Heart right ventricle (tissue), 16 donors: ENCODE measurements around the gene OR51A7. TPM values are rescaled to one million over a fixed set of nuclear protein-coding genes. Genes with fewer than 3 reads are reported as not detected.
"Not testable (repeated sequence)": the region's sequence is repeated elsewhere in the genome, so short reads cannot be mapped to it uniquely, and the experiment has no call there.

Source experiments
- ATAC-seq, 8 donors: fragments of 200-7000 bp; cut with Tn5 transposase; one replicate each; pipeline ENCODE4 v1.9.1; 2020; ENCODE audit warnings: mild to moderate bottlenecking in 8 of 8, moderate library complexity in 8 of 8, moderate number of reproducible peaks in 1 of 8
- DNase-seq, 2 donors: peaks; one replicate each; pipeline ENCODE4 v3.0.0-alpha.2; 2020
- H3K27ac ChIP-seq, 10 donors: fragments of 200-600 bp; sonication (generic) in 2 of 10; one replicate each; pipeline versions ENCODE4 v1.5.0 to v1.8.0; 2020 to 2022; ENCODE audit warnings: mild to moderate bottlenecking in 3 of 10
- H3K27me3 ChIP-seq, 7 donors: fragments of 200-600 bp; one replicate each; pipeline ENCODE4 v1.8.0; 2021 to 2022; ENCODE audit warnings: mild to moderate bottlenecking in 2 of 7
- H3K36me3 ChIP-seq, 9 donors: fragments of 200-600 bp; sonication (generic) in 1 of 9; one replicate each; pipeline versions ENCODE4 v1.5.0 to v1.8.0; 2020 to 2022; ENCODE audit warnings: mild to moderate bottlenecking in 2 of 9
- H3K4me1 ChIP-seq, 9 donors: fragments of 200-600 bp; sonication (generic) in 1 of 9; one replicate each; pipeline versions ENCODE4 v1.5.0 to v1.8.0; 2020 to 2022; ENCODE audit warnings: mild to moderate bottlenecking in 4 of 9
- H3K4me3 ChIP-seq, 10 donors: fragments of 200-600 bp; sonication (generic) in 2 of 10; one replicate each; pipeline versions ENCODE4 v1.5.0 to v1.8.0; 2020 to 2022; ENCODE audit warnings: mild to moderate bottlenecking in 7 of 10, moderate library complexity in 2 of 10
- H3K9me3 ChIP-seq, 11 donors: fragments of 200-600 bp in 10 of 11; sonication (generic) in 2 of 11; one replicate each; pipeline versions ENCODE4 v1.5.0 to v1.8.0; 2013 to 2022; ENCODE audit warnings: mild to moderate bottlenecking in 2 of 11, control low read depth in 1 of 11, moderate library complexity in 1 of 11
- WGBS, 2 donors: extraction: QIAGEN DNeasy Blood & Tissue Kit; methylation state at CpG; one replicate each; pipeline ENCODE4 v1.1.7; 2013; ENCODE audit warnings: inconsistent platforms in 1 of 2; 5-methylcytosine and 5-hydroxymethylcytosine counted together
- intact Hi-C, 10 donors: fragments of 100-400 bp; cut with DNase I; formaldehyde crosslinking; loops; one replicate each; pipeline versions ENCODE4 v1.11.1 to v1.14.2; 2022
- polyA plus RNA-seq, 2 donors: library from polyadenylated mRNA; stranded (reverse); fragments of 200-250 nt; gene quantifications; one replicate each; pipeline ENCODE4 v1.2.3, GENCODE V29; 2013
- total RNA-seq, 10 donors: library from RNA; stranded (reverse); fragmentation: NEBNext Ultra II Directional in 3 of 10; extraction: Animal tissue kit (Norgen Biotek cat#: 25700) in 3 of 10; gene quantifications; one replicate each; pipeline versions ENCODE4 v1.2.1 to v1.2.4, GENCODE V29; 2021 to 2023
- TF ChIP-seq, protein P1 (sequence below), 9 donors: fragments of 200-600 bp; sonication (generic) in 2 of 9; IDR thresholded peaks; one replicate each; pipeline versions ENCODE4 v1.5.0 to v1.8.0; 2021 to 2022; ENCODE audit warnings: antibody characterized with exemption in 9 of 9, mild to moderate bottlenecking in 5 of 9, moderate library complexity in 1 of 9
- donor health status: Arrhythmogenic right ventricular cardiomyopathy.
- donor health status: ischemic (EF 13 %, LVEDD 7.1; RV severe dilation, severe dysfunction).
- donor health status: healthy with polysubstance abuse.
- donor health status: DM: no; HTN: yes; CAD: no.
- donor health status: DM: no; HTN: no; CAD: no.
- donor health status: ischemic (EF 25% LVEDD 6.9; RV normal size, moderate dysfunction).
- donor health status: ischemic (EF 25% LVEDD 5.7; RV mildly dilated, moderate dysfunction).
- donor health status: healthy.
- donor health status: DM: yes; HTN: yes; CAD: no.
- donor health status: Ischemic cardiomyopathy.
- donor health status: ischemic (EF 35%, LVEDD 5.7; RV mildly dilated, moderate dysfunction).
- donor health status: nonischemic (EF 11% LVEDD 7.7; RV severe dilation, severe dysfunction).
- donor health status: DM: yes; HTN: yes; CAD: no.
- donor health status: PGD.
- donor health status: ischemic (EF 29% LVEDD 5.4; RV normal size, mild dysfunction).
- donor health status: nonischemic (EF 23%, LVEDD 6.1; RV moderate dilation, normal function).

OR51A7 gene
- total and polyA plus RNA-seq, 12 donors: not detected

DNA sequence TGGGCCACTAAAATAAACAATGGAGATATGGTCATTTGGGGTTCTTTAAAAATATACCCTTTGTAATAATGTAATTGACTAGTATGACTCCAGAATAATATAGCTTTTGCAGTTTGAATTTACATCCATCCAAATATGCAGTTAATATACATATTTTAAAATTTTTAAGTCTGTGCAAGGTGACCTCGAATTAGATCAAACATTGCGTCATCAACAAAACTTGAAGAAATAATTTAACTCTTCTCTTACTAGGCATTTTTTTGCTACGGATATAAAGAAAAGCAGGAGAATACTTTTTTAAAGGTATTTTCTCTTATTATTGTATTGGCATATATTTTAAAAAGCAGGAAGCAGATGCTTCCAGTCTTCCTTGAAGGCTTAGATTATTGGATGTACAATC, 33.2 kb downstream of the OR51A7 start:
- H3K27me3 ChIP-seq: peaks cover 0 to 3% (median 0%) of the 10 kb centered on the region in 7 donors
- H3K4me3 ChIP-seq: no peak overlapping the region
- H3K4me1 ChIP-seq: no peaks in the 10 kb centered on the region
- WGBS, 2 donors: 78 to 83% methylated on average over 3 of the region's 3 CpGs
- H3K9me3 ChIP-seq: peaks cover 0 to 4% (median 0%) of the 10 kb centered on the region in 11 donors
- no peak overlapping the region for H3K27ac ChIP-seq
- H3K36me3 ChIP-seq: no peaks in the 10 kb centered on the region
- DNase-seq (no peak), ATAC-seq (no peak)
- TF ChIP-seq, protein P1, sequence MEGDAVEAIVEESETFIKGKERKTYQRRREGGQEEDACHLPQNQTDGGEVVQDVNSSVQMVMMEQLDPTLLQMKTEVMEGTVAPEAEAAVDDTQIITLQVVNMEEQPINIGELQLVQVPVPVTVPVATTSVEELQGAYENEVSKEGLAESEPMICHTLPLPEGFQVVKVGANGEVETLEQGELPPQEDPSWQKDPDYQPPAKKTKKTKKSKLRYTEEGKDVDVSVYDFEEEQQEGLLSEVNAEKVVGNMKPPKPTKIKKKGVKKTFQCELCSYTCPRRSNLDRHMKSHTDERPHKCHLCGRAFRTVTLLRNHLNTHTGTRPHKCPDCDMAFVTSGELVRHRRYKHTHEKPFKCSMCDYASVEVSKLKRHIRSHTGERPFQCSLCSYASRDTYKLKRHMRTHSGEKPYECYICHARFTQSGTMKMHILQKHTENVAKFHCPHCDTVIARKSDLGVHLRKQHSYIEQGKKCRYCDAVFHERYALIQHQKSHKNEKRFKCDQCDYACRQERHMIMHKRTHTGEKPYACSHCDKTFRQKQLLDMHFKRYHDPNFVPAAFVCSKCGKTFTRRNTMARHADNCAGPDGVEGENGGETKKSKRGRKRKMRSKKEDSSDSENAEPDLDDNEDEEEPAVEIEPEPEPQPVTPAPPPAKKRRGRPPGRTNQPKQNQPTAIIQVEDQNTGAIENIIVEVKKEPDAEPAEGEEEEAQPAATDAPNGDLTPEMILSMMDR (IDR thresholded peaks at IDR 0.05): no peak
- intact Hi-C loops: no loop called here

DNA sequence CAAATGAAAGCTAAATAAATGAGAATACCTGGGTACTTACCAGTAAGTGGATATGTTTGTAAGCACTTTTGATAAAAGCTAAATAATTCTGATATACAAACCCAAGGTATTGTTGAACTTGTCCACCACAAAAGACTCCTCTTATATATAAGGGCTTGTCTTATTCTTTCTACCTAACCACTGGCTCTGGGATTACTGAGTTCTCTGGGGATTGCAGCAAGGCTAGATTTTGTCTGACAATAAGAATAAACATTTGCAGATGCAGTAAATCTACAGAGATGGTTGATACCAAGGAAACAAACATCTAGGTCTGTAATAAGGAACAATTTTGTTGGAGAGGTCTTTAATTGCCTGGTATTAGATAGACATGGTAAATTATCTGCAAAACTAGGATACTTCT, 43.9 kb downstream of the OR51A7 start, which contains the start of gene OR51A4:
Gene OR51A4 (minus strand): TSS at position 101 of the 400 bp plus-strand sequence. CDS start 505 bp downstream, outside the sequence.
- ATAC-seq (no peak), DNase-seq (no peak)
- Histone ChIP-seq H3K27me3 (no peaks in the 10 kb centered on the region), H3K36me3 (no peaks in the 10 kb centered on the region), H3K4me1 (no peaks in the 10 kb centered on the region), H3K4me3 (no peak within 1 kb of the TSS), H3K9me3 (no peaks in the 10 kb centered on the region), H3K27ac (no peak within 1 kb of the TSS)
- intact Hi-C loops: no loop called here
- TF ChIP-seq, protein P1 (IDR thresholded peaks at IDR 0.05): no peak

DNA sequence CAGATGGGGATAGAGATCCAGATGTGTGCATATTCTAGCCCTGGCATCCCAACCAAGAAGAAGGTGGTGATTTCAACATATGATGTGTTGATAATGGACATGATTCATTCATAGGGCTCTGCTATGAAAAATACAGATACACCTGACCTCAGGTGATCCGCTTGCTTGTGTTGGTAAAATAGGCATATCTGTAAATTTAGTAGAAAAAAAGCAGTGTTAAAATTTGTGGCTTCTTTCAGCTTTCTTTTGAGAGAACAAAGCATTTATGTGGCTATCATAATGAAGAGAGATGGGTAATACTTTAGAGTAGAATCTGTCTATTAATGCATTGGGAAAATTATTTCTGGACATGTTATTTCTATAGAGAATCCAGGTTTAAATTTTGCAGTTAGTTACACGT, 52.0 kb downstream of the OR51A7 start, which contains the start of gene OR51A2:
Gene OR51A2 (minus strand): TSS at position 101 of the 400 bp plus-strand sequence. CDS start 0 bp downstream, at position 101.
- H3K4me3 ChIP-seq, DNase-seq, ATAC-seq, H3K4me1 ChIP-seq, H3K9me3 ChIP-seq, intact Hi-C loops, H3K27me3 ChIP-seq, H3K27ac ChIP-seq, H3K36me3 ChIP-seq: not testable (repeated sequence)
- 69 to 73% methylated on average over 2 of the region's 2 CpGs for WGBS, 2 donors

DNA sequence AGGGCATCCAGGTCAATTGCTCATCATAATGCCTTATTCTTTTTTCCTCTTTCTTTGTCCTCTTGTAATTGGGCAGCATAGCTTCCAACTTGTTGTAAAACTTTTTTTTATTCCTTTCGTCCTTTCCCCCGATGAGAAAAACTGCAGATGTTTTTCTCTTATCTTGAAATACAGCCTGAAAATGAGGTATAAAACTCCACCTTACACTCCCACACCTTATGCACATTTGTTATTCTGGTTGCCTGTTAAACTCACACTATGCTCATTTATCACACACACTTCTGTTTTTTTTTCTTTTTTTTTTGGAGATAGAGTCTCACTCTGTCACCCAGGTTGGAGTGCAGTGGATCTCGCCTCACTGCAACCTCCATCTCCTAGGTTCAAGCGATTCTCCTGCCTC, 53.8 kb downstream of the OR51A7 start:
- DNase-seq (no peak), ATAC-seq (no peak)
- H3K27me3 ChIP-seq: no peaks in the 10 kb centered on the region
- WGBS, 2 donors: 78 to 79% methylated on average over 4 of the region's 4 CpGs
- H3K27ac ChIP-seq: no peak overlapping the region
- H3K4me3 ChIP-seq: no peak overlapping the region
- no peaks in the 10 kb centered on the region for H3K9me3 ChIP-seq
- TF ChIP-seq, protein P1 (IDR thresholded peaks at IDR 0.05): no peak
- H3K4me1 ChIP-seq: no peaks in the 10 kb centered on the region
- H3K36me3 ChIP-seq: no peaks in the 10 kb centered on the region
- intact Hi-C loops: no loop called here

Other genes with a start within 250 kb of the OR51A7 start
- under 1 TPM in 4 of 10 donors, not detected in 6; 0.12 to 0.25 (median 0.16) TPM for gene OR51E2, start 205.9 kb upstream of the OR51A7 start, total RNA-seq
- under 1 TPM; 0.07 to 0.25 TPM for gene OR51E2, start 205.9 kb upstream of the OR51A7 start, polyA plus RNA-seq
- not detected for gene MMP26, start 199.0 kb upstream of the OR51A7 start, total RNA-seq
- not detected for gene MMP26, start 199.0 kb upstream of the OR51A7 start, polyA plus RNA-seq
- gene OR51F1, start 133.8 kb upstream of the OR51A7 start, total RNA-seq: not detected
- gene OR51F1, start 133.8 kb upstream of the OR51A7 start, polyA plus RNA-seq: not detected
- gene OR52R1, start 99.4 kb upstream of the OR51A7 start, total RNA-seq: not detected
- not detected for gene OR52R1, start 99.4 kb upstream of the OR51A7 start, polyA plus RNA-seq
- gene OR51F2, start 82.5 kb upstream of the OR51A7 start, total RNA-seq: not detected
- gene OR51F2, start 82.5 kb upstream of the OR51A7 start, polyA plus RNA-seq: not detected
- gene OR51S1, start 54.6 kb upstream of the OR51A7 start, total RNA-seq: not detected
- not detected for gene OR51S1, start 54.6 kb upstream of the OR51A7 start, polyA plus RNA-seq
- not detected for gene OR51T1, start 21.9 kb upstream of the OR51A7 start, total RNA-seq
- gene OR51T1, start 21.9 kb upstream of the OR51A7 start, polyA plus RNA-seq: not detected
- not detected for gene OR51G2, start 15.6 kb downstream of the OR51A7 start, total RNA-seq
- not detected for gene OR51G2, start 15.6 kb downstream of the OR51A7 start, polyA plus RNA-seq
- not detected for gene OR51G1, start 20.6 kb downstream of the OR51A7 start, total RNA-seq
- gene OR51G1, start 20.6 kb downstream of the OR51A7 start, polyA plus RNA-seq: not detected
- not detected for gene OR51A4, start 43.8 kb downstream of the OR51A7 start, total RNA-seq
- not detected for gene OR51A4, start 43.8 kb downstream of the OR51A7 start, polyA plus RNA-seq
- not detected for gene OR51A2, start 51.9 kb downstream of the OR51A7 start, total RNA-seq
- not detected for gene OR51A2, start 51.9 kb downstream of the OR51A7 start, polyA plus RNA-seq
- not detected for gene OR51L1, start 91.1 kb downstream of the OR51A7 start, total RNA-seq
- not detected for gene OR51L1, start 91.1 kb downstream of the OR51A7 start, polyA plus RNA-seq
- not detected for gene OR52J3, start 142.7 kb downstream of the OR51A7 start, total RNA-seq
- not detected for gene OR52J3, start 142.7 kb downstream of the OR51A7 start, polyA plus RNA-seq
- not detected for gene OR52E2, start 155.8 kb downstream of the OR51A7 start, total RNA-seq
- gene OR52E2, start 155.8 kb downstream of the OR51A7 start, polyA plus RNA-seq: not detected
- not detected for gene OR52E1, start 165.8 kb downstream of the OR51A7 start, total RNA-seq
- not detected for gene OR52E1, start 165.8 kb downstream of the OR51A7 start, polyA plus RNA-seq
- gene OR52A5, start 234.6 kb downstream of the OR51A7 start, total RNA-seq: not detected
- gene OR52A5, start 234.6 kb downstream of the OR51A7 start, polyA plus RNA-seq: not detected